Stimulated activated CD4-positive, alpha-beta T cell treated with anti-CD3 and anti-CD28 coated beads, Interleukin-2, amount 100 ng/mL, for 4 hours (primary cell): Measurements from ENCODE around the gene FLYWCH1.

Experiments
- DNase-seq: peaks from one replicate; pipeline ENCODE4 v3.0.0-alpha.2; 2020; ENCODE audit warnings: low read depth

The FLYWCH1 gene

DNA sequence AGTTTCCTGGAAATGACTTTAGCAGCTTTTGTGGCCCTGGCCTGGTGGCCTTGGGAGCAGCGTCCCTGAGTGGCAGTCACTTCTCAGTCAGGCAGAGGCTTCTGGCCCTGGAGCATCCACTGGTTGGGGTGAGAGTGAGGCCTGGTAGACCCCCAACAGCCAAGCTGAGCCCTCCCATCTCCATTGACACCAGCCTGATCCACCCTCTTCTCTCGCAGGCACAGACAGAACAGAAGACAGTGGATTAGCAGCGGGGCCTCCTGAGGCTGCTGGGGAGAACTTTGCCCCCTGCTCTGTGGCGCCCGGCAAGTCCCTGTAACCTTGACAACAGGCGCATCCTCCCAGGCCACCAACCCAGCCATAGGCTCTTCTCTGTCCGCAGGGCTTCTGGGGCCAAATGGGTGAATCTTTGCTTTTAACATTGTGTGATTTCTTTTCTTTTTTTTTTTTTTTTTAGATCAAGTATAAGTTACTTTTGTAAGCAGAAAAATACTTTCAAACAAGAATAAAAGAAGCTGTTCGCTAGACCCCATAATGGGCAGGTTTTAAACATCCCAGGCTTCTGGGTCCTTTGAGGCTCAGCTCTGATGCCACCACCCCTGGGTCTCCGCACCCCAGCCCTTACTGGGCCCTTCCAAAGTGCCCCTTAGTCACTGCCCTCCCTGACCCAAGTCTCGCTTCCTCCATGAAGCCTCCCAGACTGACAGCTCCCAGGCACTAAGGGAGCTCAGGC lies 12.7 kb upstream of the FLYWCH1 start:
- no peak for DNase-seq

DNA sequence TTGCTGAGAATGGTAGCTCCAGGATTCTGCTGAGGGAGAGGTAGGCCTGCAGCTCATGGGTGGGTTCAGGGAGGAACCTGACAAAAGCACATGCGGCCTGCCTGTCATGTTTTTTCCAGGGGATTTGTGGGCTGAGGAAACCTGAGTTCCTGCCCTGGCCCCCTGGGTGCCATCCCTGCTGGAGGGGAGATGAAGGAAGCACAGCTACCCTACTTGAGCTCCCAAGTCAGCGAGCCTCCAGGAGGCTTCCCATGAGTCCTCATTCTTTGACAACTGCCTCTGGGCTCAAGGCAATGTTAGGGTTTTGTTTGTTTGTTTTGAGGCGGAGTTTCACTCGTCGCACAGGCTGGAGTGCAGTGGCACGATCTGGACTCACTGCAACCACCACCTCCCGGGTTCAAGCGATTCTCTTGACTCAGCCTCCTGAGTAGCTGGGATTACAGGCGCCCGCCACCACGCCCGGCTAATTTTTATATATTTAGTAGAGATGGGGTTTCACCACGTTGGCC lies 12.1 kb upstream of the FLYWCH1 start:
- DNase-seq, result no peak

DNA sequence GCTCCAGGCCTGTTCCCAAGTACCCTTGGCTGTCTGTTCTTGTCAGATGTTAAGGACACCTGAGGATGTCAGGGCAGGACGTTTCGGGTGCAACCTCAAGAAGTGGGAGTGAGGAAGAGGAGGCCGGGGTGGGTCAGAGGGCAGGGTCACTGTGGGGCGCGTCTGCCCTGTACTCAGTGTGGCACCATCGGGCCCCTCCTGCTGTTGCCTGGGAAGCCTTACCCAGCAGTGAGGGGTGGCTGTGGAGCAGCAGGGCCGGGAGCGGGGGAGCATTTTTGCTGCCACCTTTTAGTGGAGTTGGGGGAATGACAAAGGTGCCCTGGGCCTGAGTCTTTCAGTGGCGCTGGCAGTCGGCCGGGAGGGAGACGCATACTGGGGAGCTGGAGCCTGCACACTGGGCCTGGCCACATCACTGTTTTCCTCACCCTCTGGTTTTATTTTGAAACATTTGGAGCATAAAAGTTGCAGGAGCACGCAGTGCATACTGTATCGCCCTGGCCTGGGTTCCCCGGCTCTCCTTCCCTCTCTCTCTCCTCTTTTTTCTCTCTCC lies 11.1 kb upstream of the FLYWCH1 start:
- DNase-seq, result no peak

DNA sequence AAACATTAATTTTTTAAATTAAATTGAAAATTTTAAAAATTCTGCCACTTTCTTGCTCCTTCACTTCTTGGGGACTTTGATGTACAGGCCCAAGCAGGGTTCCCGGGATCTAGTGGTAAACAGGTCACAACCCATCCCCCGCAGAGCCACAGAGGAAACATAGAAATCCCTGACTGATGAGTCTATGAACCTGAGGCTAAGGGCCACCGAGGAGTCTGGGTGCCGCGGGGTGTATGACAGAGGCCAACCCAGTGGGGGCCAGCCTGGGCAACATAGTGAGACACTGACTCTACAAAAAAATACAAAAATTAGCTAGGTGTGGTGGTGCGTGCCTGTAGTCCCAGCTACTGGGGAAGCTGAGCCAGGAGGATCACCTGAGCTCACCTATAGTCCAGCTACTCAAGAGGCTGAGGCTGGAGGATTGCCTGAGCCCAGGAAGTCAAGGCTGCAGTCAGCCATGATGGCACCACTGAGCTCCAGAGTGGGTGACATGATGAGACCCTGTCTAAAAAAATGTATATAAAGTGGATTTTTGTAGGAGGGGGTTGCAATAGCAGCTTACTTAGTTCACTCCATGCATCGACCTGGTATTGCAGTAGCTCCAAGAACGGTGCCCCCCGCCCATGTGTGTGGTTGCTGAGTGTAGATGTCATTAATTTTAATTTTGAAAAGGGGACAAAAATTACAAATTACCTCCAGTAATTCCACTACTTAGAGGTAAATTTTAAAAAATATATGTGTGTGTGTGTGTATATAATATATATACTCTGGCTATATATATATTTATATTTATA lies 9.2 kb upstream of the FLYWCH1 start:
- no peak for DNase-seq

DNA sequence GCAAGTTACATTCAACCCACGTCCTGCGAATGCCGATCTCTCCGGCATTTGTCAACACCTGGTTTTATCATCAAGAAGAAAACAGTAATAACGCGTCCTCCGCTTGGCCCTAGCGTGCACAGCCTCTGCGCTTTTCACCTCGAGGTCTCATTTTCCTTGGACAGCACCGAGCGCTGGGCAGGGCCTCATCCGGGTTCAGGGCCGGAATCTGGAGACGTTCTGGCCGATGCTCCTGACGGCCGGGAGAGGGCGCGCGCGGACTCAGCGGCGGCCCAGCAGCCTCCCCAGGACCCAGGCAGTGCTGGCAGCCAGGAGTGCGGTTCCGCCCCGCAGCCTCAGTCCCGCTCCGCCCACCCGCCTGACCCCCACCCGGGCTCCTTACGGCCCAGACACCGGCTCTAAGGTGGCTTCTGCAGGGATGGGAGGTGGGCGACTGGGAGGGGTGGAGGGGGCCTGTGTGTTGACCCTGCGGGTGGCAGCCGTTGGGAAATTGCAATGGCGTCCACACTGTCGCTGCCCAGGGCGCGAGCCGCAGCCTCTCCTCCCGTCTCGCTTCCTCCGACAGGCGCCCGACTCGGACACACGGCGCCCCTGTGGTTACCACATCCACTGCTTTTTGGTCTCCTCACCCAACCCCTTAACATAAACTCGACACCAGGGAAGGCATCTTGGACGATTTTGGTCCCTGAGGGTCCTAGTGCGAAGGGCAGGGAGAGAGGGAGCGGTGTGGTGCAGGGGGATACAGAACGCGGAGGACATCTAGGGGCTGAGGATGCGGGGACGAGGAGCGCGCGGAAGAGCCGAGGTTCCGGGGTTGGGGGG lies 7.4 kb upstream of the FLYWCH1 start:
- DNase-seq, result peak; percentile 57

DNA sequence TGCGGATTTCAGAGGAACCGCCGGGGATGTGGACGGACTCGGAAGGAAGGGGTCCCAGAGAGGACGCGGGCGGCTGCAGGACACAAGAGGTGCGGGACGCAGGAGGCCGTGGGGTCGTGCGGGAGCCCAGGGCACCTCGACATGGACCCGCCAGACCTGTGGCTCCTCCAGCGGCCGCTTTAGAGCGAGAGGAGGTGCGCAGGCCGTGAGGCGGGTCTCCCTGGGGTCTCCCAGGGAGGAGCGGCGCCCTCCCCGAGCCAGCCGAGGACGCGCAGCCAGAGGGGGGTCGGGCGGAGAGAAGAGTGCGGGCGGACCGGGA lies 6.8 kb upstream of the FLYWCH1 start:
- DNase-seq, result no peak

DNA sequence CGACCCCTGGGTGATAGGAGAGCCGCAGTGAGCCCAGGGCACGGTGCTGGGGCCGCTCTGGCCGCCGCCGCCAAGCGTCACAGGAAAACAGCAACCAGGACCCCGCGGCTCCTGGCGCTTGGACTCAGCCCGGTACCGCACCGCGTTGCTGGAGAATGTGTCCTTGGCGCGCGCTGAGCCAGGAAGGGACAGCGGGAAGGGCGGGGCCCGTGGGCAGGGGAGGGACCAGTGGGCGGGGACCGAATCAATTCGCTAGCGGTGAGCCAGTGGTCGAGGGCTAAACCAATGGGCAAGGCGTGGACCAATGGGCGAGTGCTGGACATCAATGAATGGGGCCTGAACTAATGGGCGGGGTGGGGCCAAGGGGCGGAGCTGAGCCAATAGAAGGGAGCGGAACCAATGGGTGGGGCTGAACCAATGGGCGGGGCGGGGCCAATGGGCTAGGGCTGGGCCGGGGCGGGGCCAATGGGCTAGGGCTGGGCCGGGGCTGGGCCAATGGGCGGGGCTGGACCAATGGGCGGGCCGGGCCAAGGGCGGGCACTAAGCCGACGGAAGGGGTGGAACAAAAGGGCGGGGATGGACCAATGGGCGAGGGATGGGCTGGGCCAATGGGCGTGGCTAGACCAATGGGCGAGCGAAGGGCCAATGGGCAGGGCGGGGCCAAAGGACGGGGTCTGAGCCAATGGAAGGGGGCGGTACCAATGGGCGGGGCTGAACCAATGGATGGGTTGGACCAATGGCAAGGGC lies 6.3 kb upstream of the FLYWCH1 start:
- peak; percentile 76 for DNase-seq

DNA sequence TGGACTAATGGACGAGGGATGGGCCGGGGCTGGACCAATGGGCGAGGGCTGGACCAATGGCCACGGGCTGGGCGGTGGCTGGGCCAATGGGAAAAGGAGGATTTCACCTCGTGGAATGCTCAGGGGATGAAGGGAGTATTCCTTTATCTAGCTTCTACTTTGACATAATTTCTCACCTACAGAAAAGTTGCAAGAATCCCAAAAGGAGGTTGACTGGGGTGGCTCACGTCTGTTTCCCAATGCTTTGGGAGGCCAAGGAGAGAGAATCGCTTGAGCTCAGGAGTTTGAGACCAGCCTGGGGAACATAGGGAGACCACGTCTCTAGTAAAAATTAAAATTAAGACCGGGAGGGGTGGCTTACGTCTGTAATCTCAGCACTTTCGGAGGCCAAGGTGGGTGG lies 5.7 kb upstream of the FLYWCH1 start:
- no peak for DNase-seq

DNA sequence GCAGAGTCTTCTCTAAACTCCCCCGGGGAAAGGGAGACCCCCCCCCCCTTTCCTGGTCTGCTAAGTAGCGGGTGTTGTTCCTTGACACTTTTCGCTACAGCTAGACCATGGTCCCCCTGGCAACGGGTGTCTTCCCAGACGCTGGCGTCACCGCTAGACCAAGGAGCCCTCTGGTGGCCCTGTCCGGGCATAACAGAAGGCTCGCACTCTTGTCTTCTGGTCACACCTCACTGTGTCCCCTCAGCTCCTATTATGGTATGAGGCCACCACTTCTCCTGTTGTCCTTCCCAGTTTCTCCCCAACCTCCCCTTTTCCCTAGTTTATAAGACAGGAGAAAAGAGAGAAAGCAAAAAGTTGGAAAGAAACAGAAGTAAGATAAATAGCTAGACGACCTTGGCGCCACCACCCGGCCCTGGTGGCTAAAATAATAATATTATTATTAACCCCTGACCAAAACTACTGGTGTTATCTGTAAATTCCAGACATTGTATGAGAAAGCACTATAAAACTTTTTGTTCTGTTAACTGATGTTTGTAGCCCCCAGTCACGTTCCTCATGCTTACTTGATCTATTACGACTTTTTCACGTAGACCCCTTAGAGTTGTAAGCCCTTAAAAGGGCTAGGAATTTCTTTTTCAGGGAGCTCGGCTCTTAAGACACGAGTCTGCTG lies 4.5 kb upstream of the FLYWCH1 start:
- DNase-seq, result peak; percentile 19

DNA sequence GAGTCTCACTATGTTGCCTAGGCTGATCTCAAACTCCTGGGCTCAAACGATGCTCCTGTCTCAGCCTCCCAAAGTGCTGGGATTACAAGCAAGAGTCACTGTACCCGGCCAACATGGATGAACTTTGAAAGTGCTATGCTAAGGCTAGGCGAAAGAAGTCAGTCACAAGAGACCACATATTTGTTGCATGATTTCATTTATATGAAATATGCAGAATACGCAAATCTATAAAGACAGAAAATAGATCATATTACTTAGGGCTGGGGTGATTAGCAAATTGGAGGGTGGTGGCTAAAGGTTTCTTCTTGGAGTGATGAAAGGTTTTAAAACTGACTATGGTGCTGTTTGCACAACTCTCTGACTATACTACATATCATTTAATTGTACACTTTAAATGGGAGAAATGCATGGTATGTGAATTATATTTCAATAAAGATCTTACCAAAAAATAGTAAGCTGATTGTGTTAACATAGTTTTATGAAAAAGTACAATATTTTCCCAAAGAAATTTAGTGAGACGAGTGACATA lies 1.2 kb upstream of the FLYWCH1 start:
- DNase-seq, result no peak

DNA sequence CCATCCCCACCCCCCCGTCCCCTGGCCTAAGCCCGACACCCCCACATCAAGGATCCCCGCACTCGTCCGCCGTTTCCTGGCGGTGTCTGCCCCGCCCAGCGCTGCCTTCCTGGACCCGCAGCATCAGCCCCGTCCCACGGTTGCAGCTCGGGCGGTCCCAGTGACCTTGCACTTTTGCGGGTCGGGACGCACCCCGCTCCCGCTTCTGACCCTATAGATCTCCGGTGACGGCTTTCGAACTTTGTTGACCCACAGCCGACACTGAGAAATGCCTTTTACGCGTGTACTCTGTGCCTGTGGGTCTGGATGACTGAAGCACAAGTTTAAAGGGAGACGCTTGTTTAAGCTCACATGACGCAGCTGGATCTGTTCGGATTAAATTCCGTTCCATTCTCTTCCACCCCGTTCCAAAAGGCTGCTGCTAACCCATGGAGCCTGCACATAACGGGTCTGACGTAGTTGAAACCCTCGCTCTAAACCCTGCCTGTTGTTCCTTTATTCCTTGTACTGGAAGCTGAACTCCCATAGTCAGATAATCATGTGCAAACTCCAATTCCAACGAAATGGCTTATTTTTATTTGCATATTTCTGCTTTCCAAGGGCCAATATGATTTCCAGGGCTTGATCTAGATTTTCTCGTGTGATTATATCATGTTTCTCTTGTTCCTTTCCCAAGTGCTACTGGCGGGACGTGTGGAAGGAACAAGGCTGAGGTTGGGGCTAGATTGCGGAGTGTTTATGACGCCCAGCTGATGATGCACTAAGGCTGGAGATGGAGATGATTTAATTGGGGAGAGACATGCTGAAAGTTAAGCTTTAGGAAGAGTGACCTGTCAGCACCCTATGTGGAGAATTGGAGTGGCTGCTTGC lies 834 bp downstream of the FLYWCH1 start:
- no peak for DNase-seq

DNA sequence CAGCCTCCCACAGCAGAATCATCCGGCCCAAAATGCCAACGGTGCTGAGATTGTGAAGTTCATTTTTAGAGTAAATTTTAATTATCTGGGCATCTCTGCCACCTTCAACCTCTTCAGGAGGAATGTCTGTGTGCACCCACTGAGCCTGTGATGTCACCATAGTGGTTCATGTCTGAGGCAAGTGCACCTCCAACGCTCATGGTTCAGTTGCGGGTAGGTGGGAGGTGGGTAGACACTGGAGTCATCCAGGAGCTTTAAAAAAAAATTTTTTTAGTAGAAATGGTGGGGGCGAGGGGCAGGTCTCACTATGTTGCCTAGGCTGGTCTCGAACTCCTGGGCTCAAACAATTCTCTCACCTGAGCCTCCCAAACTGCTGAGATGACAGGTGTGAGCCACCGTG lies 1.9 kb downstream of the FLYWCH1 start:
- peak; percentile 25 for DNase-seq

DNA sequence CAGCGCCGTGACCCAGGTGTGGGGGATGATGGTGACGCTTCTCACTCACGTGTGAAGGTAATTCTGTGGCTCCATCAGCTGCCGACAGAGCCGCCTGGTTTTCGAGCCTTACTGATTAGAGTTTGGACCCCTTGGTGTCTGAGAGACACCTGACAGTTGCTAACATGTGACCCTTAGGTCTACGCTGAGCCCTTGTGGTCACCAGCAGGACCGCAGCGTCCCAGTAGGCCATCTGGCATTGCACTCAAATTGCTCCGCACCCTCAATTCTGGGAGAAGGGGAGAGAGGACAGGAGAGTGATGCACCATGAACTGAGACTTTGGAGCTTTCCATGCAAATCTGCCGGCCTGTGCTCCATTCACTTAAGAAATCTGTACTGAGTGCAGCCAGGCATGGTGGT lies 2.5 kb downstream of the FLYWCH1 start:
- no peak for DNase-seq

DNA sequence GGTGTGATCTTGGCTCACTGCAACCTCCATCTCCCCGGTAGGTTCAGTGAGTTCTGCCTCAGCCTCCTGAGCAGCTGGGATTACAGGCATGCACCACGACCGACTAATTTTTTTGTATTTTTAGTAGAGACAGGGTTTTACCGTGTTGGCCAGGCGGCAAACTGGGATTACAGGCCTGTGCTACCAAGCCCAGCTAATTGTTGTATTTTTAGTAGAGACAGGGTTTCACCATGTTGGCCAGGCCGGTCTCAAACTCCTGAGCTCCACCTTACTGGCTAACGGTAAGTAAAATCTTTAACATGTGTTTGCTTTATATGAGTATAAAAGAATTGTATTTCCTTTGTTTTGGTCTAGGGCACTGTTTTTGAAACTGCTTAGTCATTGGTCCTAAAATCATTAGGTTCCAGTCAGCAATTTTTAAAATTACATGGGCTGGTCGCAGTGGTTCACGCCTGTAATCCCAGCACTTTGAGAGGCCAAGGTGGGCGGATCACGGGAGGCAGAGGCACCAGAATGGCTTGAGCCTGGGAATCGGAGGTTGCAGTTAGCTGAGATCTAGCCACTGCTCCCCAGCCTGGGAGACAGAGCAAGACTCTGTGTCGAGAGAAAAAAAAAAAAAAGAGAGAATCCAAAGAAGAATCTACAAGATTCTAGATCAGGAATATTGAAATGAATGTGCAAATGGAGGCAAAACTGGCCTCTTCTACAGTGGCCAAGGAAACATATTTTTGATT lies 3.6 kb downstream of the FLYWCH1 start:
- no peak for DNase-seq

DNA sequence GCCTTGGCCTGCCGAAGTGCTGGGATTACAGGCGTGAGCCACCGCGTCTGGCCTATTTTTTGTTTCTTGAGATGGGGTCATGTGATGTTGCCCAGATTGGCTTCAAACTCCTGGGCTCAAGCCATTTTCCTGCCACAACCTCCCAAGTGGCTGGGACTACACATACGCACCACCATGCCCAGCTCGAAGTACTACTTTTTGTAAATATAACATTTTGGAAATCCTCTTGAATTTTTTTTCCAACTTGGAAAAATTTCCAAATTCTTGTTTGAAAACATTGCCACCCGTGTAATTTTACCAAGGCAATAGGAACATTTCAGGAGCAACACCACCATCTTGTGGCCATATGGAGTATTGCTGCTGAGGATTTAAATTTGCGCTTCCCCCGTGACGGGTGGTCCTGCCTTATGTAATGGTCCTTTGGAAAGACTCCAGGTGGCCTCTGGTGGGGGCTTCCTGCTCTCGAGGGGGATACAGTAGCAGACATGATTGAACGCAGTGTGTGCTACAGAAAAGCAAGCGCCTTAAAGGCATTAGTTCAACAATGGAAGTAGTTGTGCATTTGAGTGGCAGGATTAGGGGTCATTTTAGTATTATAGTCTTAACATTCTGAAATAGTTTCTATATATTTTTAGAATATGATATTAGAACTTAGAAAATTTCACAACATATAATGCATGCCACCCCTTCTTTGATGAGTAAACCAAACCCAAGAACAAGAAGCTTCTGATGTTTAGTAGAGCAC lies 8.0 kb downstream of the FLYWCH1 start:
- peak; percentile 36 for DNase-seq

DNA sequence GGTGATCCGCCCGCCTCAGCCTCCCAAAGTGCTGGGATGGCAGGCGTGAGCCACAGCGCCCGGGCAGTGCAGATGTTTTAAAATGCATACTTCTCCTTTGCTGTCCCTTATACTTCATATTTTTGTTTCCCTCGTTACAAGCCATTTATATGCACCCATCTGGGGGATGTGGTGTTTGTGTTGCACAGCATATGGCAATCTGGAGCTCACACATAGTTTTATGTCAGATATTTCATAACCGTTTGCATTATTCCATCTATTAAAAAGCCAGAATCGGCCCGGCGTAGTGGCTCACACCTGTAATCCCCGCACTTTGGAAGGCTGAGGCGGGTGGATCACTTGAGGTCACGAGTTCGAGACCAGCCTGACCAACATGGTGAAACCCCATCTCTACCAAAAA lies 11.8 kb downstream of the FLYWCH1 start:
- no peak for DNase-seq

DNA sequence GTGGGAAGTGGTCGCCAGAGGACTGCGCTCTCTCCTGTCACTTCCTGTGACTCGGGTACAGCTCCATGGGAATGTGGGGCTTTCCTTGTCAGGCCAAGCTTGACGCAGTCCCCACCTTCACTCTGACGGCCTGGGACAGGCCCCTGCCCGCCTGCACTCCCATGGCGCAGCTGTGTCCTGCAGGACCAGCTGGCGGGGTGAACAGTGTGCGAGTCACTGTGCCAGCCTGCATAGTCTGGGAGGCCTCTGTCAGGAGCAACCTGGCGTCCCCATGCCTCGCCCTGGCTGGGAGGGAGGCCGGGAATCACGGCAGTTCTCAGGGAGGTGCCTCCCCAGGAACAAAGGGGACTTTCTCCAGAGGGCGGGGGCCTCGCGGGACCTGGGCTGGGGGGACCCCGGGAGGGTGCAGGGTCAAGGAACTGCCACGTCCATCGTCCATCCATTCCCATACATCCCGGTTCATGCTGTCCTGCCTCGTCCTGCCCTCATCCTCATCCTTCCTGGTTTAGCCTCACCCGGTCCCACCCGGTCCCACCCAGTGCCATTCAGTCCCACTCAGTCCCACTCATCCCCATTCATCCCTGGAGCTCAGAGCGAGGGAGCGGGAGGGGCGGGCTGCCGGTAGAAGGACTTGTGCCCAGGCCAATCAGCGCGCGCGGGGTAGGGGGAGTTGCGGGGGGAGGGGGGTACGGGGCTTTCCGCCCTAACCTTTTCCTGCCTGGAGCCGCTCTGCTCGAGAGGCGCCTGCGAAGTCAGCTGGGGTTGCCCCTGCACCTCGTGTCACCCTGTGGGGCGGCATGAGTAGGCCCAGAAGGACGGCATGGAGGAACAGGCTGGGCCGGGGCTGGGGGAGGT lies 13.4 kb downstream of the FLYWCH1 start:
- no peak for DNase-seq
